H1 (cell line): Measurements from ENCODE around the gene KCNQ2. TPM values are rescaled to one million over a fixed set of nuclear protein-coding genes. Genes with fewer than 3 reads are reported as not detected.

Experiments used
- CTCF ChIA-PET: fragments of 300-600 bp; sonication (Branson Sonifier 250); formaldehyde crosslinking; loops from one replicate; lab custom pipeline; 2021; ENCODE audit not compliant: partially characterized antibody; lab: Charles Lee
- POLR2A ChIA-PET: fragments of 300-600 bp; sonication (Branson Sonifier 250); formaldehyde crosslinking; loops from one replicate; lab custom pipeline; 2021; ENCODE audit warnings: inconsistent platforms; ENCODE audit not compliant: partially characterized antibody; lab: Charles Lee
- DNase-seq, 2 experiments: peaks; one replicate each; pipeline versions ENCODE4 v3.0.0 to v3.0.0-alpha.2; 2010 to 2022; ENCODE audit warnings: low spot score in 2 of 2, low read depth in 1 of 2, mixed read lengths in 1 of 2
- FAIRE-seq: peaks from 2 replicates; lab custom pipeline; 2011; peaks lifted over from hg19 to GRCh38; lab: Jason Lieb, UNC
- H2AFZ ChIP-seq: 2 replicates; pipeline ENCODE4 v1.8.1; 2012; ENCODE audit warnings: low read length, inconsistent platforms
- H2AK5ac ChIP-seq: 2 replicates; pipeline ENCODE4 v1.6.1; 2013; ENCODE audit warnings: low read depth, low read length
- H2BK120ac ChIP-seq: replicated peaks from 2 replicates; pipeline ENCODE3; 2013; ENCODE audit warnings: low read depth, low read length, inconsistent platforms
- H2BK12ac ChIP-seq: 2 replicates; pipeline ENCODE4 v1.6.1; 2013; ENCODE audit warnings: low read depth, low read length
- H2BK15ac ChIP-seq: 2 replicates; pipeline ENCODE4 v1.6.1; 2013; ENCODE audit warnings: low read length
- H2BK20ac ChIP-seq: 2 replicates; pipeline ENCODE4 v1.6.1; 2013; ENCODE audit warnings: low read length
- H2BK5ac ChIP-seq: 2 replicates; pipeline ENCODE4 v1.6.1; 2013; ENCODE audit warnings: low read depth, low read length
- H3K14ac ChIP-seq: 2 replicates; pipeline ENCODE4 v1.6.1; 2013; ENCODE audit warnings: inconsistent platforms; ENCODE audit not compliant: insufficient read length
- H3K18ac ChIP-seq: 2 replicates; pipeline ENCODE4 v1.6.1; 2013; ENCODE audit warnings: low read length; ENCODE audit errors: extremely low read depth
- H3K23ac ChIP-seq: 2 replicates; pipeline ENCODE4 v1.6.1; 2013; ENCODE audit warnings: inconsistent platforms; ENCODE audit not compliant: insufficient read length
- H3K23me2 ChIP-seq: 2 replicates; pipeline ENCODE4 v1.6.1; 2013; ENCODE audit warnings: low read depth, low read length
- H3K27ac ChIP-seq: 2 replicates; pipeline ENCODE4 v1.6.1; 2011; ENCODE audit warnings: low read depth, low read length, inconsistent platforms
- H3K27me3 ChIP-seq, 4 experiments: replicated peaks in 1 of 4; 1 replicate in 1 of 4; 2 replicates in 3 of 4; pipeline versions ENCODE4 v1.6.1 to v1.8.1; 2011 to 2013; ENCODE audit warnings: low read length in 3 of 4, mild to moderate bottlenecking in 3 of 4, inconsistent platforms in 2 of 4, mixed read lengths in 2 of 4, moderate library complexity in 1 of 4; ENCODE audit not compliant: control insufficient read depth in 3 of 4, insufficient read depth in 3 of 4; ENCODE audit errors: extremely low read depth in 1 of 4
- H3K36me3 ChIP-seq, 4 experiments: 2 replicates each; pipeline versions ENCODE4 v1.6.1 to v1.8.1; 2011 to 2013; ENCODE audit warnings: mild to moderate bottlenecking in 4 of 4, low read length in 3 of 4, moderate library complexity in 2 of 4, control low read depth in 1 of 4, inconsistent platforms in 1 of 4; ENCODE audit not compliant: insufficient read depth in 4 of 4, control insufficient read depth in 2 of 4
- H3K4ac ChIP-seq: replicated peaks from 2 replicates; pipeline ENCODE3; 2013; ENCODE audit warnings: low read length, low read depth, mixed read lengths, inconsistent platforms; ENCODE audit not compliant: insufficient read length
- H3K4me1 ChIP-seq, 4 experiments: replicated peaks in 1 of 4; 1 replicate in 1 of 4; 2 replicates in 3 of 4; pipeline versions ENCODE4 v1.6.1 to v1.8.1; 2011 to 2013; ENCODE audit warnings: low read length in 3 of 4, inconsistent platforms in 2 of 4, mixed read lengths in 1 of 4; ENCODE audit not compliant: insufficient read depth in 4 of 4, control insufficient read depth in 3 of 4
- H3K4me2 ChIP-seq, 2 experiments: 2 replicates each; pipeline versions ENCODE4 v1.6.1 to v1.8.1; 2011 to 2013; ENCODE audit warnings: low read depth in 2 of 2, low read length in 2 of 2, control low read depth in 1 of 2, inconsistent platforms in 1 of 2, mild to moderate bottlenecking in 1 of 2; ENCODE audit not compliant: insufficient read depth in 1 of 2
- H3K4me3 ChIP-seq, 4 experiments: fragments of 200-600, 300-600 bp in 1 of 4; sonication (generic), shearing (Covaris generic), sonication (Bioruptor Twin) in 1 of 4; 2 replicates each; pipeline versions ENCODE4 v1.5.1 to v1.8.1; 2011 to 2016; ENCODE audit warnings: low read length in 4 of 4, low read depth in 3 of 4, control low read depth in 2 of 4, inconsistent platforms in 2 of 4, mild to moderate bottlenecking in 2 of 4, mixed read lengths in 1 of 4, moderate library complexity in 1 of 4; ENCODE audit not compliant: insufficient read depth in 2 of 4; ENCODE audit errors: extremely low read depth in 1 of 4
- H3K56ac ChIP-seq: replicated peaks from 2 replicates; pipeline ENCODE3; 2013; ENCODE audit warnings: low read depth, mild to moderate bottlenecking, mixed read lengths, low read length, inconsistent platforms; ENCODE audit not compliant: insufficient read length
- H3K79me1 ChIP-seq: 2 replicates; pipeline ENCODE4 v1.6.1; 2013; ENCODE audit warnings: low read depth, low read length, control low read depth
- H3K79me2 ChIP-seq, 2 experiments: 2 replicates each; pipeline versions ENCODE4 v1.6.1 to v1.8.1; 2012 to 2013; ENCODE audit warnings: low read length in 2 of 2, mild to moderate bottlenecking in 2 of 2, inconsistent platforms in 1 of 2; ENCODE audit not compliant: insufficient read depth in 2 of 2, control insufficient read depth in 1 of 2
- H3K9ac ChIP-seq, 4 experiments: replicated peaks in 1 of 4; 1 replicate in 1 of 4; 2 replicates in 3 of 4; pipeline versions ENCODE4 v1.6.1 to v1.8.1; 2011 to 2013; ENCODE audit warnings: low read depth in 3 of 4, low read length in 3 of 4, control low read depth in 2 of 4, mild to moderate bottlenecking in 2 of 4, moderate library complexity in 2 of 4, inconsistent platforms in 1 of 4; ENCODE audit errors: extremely low read depth in 1 of 4
- H3K9me3 ChIP-seq, 2 experiments: 2 replicates each; pipeline versions ENCODE4 v1.6.1 to v1.8.1; 2012 to 2013; ENCODE audit warnings: mild to moderate bottlenecking in 2 of 2, moderate library complexity in 2 of 2, control low read depth in 1 of 2, inconsistent platforms in 1 of 2, low read depth in 1 of 2, low read length in 1 of 2, mixed read lengths in 1 of 2; ENCODE audit not compliant: insufficient read depth in 2 of 2
- H4K20me1 ChIP-seq, 2 experiments: replicated peaks in 1 of 2; 2 replicates each; pipeline versions ENCODE3 to v1.8.1; 2011 to 2013; ENCODE audit warnings: inconsistent platforms in 2 of 2, low read length in 2 of 2, mild to moderate bottlenecking in 1 of 2; ENCODE audit not compliant: insufficient read depth in 2 of 2, control insufficient read depth in 1 of 2
- H4K5ac ChIP-seq: 2 replicates; pipeline ENCODE4 v1.6.1; 2013; ENCODE audit warnings: low read length, low read depth, mixed read lengths, inconsistent platforms; ENCODE audit not compliant: insufficient read length
- H4K8ac ChIP-seq: 2 replicates; pipeline ENCODE4 v1.8.0; 2013; ENCODE audit warnings: mild to moderate bottlenecking, moderate library complexity, low read length, inconsistent platforms; ENCODE audit not compliant: insufficient read depth; ENCODE audit errors: extremely low read depth
- H4K91ac ChIP-seq: replicated peaks from 2 replicates; pipeline ENCODE3; 2013; ENCODE audit warnings: low read length, mixed read lengths, inconsistent platforms; ENCODE audit not compliant: insufficient read length
- ASH2L ChIP-seq: fragments of 200-600, 300-600 bp; sonication (generic); IDR thresholded peaks from one replicate; pipeline ENCODE4 v1.7.1; 2017; ENCODE audit warnings: low read length
- CTCF ChIP-seq, 3 experiments: IDR thresholded peaks; 1 replicate in 2 of 3; 2 replicates in 1 of 3; pipeline versions ENCODE4 v1.5.1 to v1.6.1; 2011; ENCODE audit warnings: low read length in 3 of 3, mild to moderate bottlenecking in 3 of 3, inconsistent platforms in 2 of 3, low read depth in 1 of 3, moderate library complexity in 1 of 3; ENCODE audit not compliant: insufficient read depth in 1 of 3; ENCODE audit errors: control extremely low read depth in 1 of 3
- EGR1 ChIP-seq: IDR thresholded peaks from 2 replicates; pipeline ENCODE4 v1.6.1; 2011; ENCODE audit warnings: low read depth, low read length, borderline replicate concordance
- EZH2 ChIP-seq: fragments of 200-600 bp; sonication (generic); IDR thresholded peaks from 2 replicates; pipeline ENCODE4 v1.7.1; 2012; ENCODE audit warnings: low read depth, mild to moderate bottlenecking, moderate library complexity, low read length, inconsistent platforms; ENCODE audit not compliant: severe bottlenecking
- FOSL1 ChIP-seq: IDR thresholded peaks from 2 replicates; pipeline ENCODE4 v1.6.1; 2011; ENCODE audit warnings: mild to moderate bottlenecking, low read depth, low read length, moderate library complexity; ENCODE audit not compliant: insufficient read depth
- JUND ChIP-seq: IDR thresholded peaks from 2 replicates; pipeline ENCODE4 v1.6.1; 2011; ENCODE audit warnings: mild to moderate bottlenecking, improper control_type of control experiment, low read length
- YY1 ChIP-seq: IDR thresholded peaks from 2 replicates; pipeline ENCODE4 v1.6.1; 2011; ENCODE audit warnings: low read depth, mild to moderate bottlenecking, low read length
- WGBS, 2 experiments: shearing (Covaris generic) in 1 of 2; methylation state at CpG; one replicate each; pipeline versions ENCODE4 v1.1.6 to v1.1.7; 2013 to 2015; ENCODE audit warnings: low lambda C conversion rate in 2 of 2, mixed read lengths in 2 of 2, inconsistent platforms in 1 of 2, low coverage in 1 of 2, missing lambda C conversion rate in 1 of 2; ENCODE audit not compliant: insufficient replicate concordance in 2 of 2, insufficient coverage in 1 of 2, insufficient read length in 1 of 2; ENCODE audit errors: extremely low coverage in 1 of 2, missing lambda C conversion rate in 1 of 2; 5-methylcytosine and 5-hydroxymethylcytosine counted together
- polyA plus RNA-seq, 7 experiments: library from polyadenylated mRNA; depleted of rRNA in 3 of 7; stranded (reverse) in 5 of 7; unstranded in 2 of 7; fragments of >200 nt in 5 of 7; fragments of 200-250 nt in 2 of 7; gene quantifications; 1 replicate in 5 of 7; 2 replicates in 1 of 7; 4 replicates in 1 of 7; pipeline versions ENCODE4 v1.2.1 to v1.2.3, GENCODE V29; 2011 to 2013; ENCODE audit warnings: missing spikeins in 2 of 7, mixed read lengths in 2 of 7
- total RNA-seq: library from RNA; stranded (reverse); fragmentation: NEBNext Ultra II Directional; extraction: Animal tissue kit (Norgen Biotek cat#: 25700); gene quantifications from 2 replicates; pipeline ENCODE4 v1.2.1, GENCODE V29; 2021

Gene KCNQ2
- total and polyA plus RNA-seq, 2 of the 8 experiments (the other 6 are each of a cell fraction or from before 2014, with no cell fraction given): 82.6 to 243 TPM

- FAIRE-seq (no peak), DNase-seq (peak in 1 of 2 experiments; percentile 72)
- Histone ChIP-seq H2BK20ac (no peak overlapping the region), H2BK120ac (no peak overlapping the region), H4K5ac (no peak overlapping the region), H3K4me2 (peak overlapping the region; percentile 56 to 74), H3K4me3 (peak overlapping the region; percentile 32 to 66 (median 36)), H4K8ac (0 out of 2 replicates have a peak overlapping the region, but pooled peaks have one; percentile 5), H3K27me3 (peaks cover 11 to 42% (median 35%) of the 10 kb centered on the region in 4 experiments), H3K14ac (no peak overlapping the region), H3K9me3 (no peaks in the 10 kb centered on the region), H3K9ac (no peak overlapping the region), H4K20me1 (peaks cover 0 to 4% of the 10 kb centered on the region in 2 experiments), H2BK12ac (no peak overlapping the region), H3K79me1 (no peaks in the 10 kb centered on the region), H3K56ac (no peak overlapping the region), H2BK15ac (no peak overlapping the region), H2BK5ac (no peak overlapping the region), H3K27ac (no peak overlapping the region), H4K91ac (peak overlapping the region; percentile 54), H3K4me1 (peaks cover 0 to 32% (median 21%) of the 10 kb centered on the region in 4 experiments; a peak in 6 of 7 replicates), H3K36me3 (no peaks in the 10 kb centered on the region; a peak in 1 of 8 replicates), H3K4ac (peak overlapping the region; percentile 38), H3K18ac (peak overlapping the region; percentile 4), H3K23ac (no peak overlapping the region), H3K23me2 (peaks cover 3% of the 10 kb centered on the region; the same call in 1 of the 2 replicates), H2AK5ac (peak overlapping the region; percentile 5; the same call in 1 of the 2 replicates), H2AFZ (no peak overlapping the region), H3K79me2 (no peaks in the 10 kb centered on the region)
- 23% methylated on average over 13 of the region's 60 CpGs; no CpG with 5 or more reads in 1 of the 2 experiments for WGBS, 2 experiments
- ChIA-PET CTCF (interaction anchor here (1.2 to 3.4 kb wide), 5 partner anchors 20 to 38 kb away, joined by 3 to 31 read pairs (median 23); partner anchors contain the start of genes PPDPF and PTK6), POLR2A (interaction anchor here (1.9 to 2.4 kb wide), 2 partner anchors 9 to 23 kb away, joined by 5 to 22 read pairs; partner anchors contain the start of gene PPDPF)
- TF ChIP-seq EZH2: peak; percentile 43
- no peak for TF ChIP-seq ASH2L
- peak; percentile 72; the same call in 1 of the 2 replicates for TF ChIP-seq JUND
- TF ChIP-seq YY1: 0 out of 2 replicates have a peak, but pooled peaks have one; percentile 56
- TF ChIP-seq EGR1: 0 out of 2 replicates have a peak, but pooled peaks have one; percentile 13
- peak in 1 of 3 experiments; percentile 8; a peak in 1 of 4 replicates for TF ChIP-seq CTCF (IDR thresholded peaks at IDR 0.05; ENCODE audit: control extremely low read depth in 1 of 3, insufficient read depth in 1 of 3, low read depth in 1 of 3, low read length in 3 of 3)
- no peak for TF ChIP-seq FOSL1
These were observed 25.8 kb upstream of the KCNQ2 start for GRCh38 chr20:63497946-63498935.
